Esophagus muscularis mucosa (tissue), 4 donors: ENCODE results near the gene PRH1. TPM values are rescaled to one million over a fixed set of nuclear protein-coding genes. Genes with fewer than 3 reads are reported as not detected.

ENCODE experiments used
- DNase-seq: peaks from one replicate; pipeline ENCODE4 v3.0.0-alpha.2; 2017; ENCODE audit errors: extremely low spot score
- H3K27ac ChIP-seq, 4 donors: fragments of 200-600 bp; sonication (generic); replicated peaks in 1 of 4; 1 replicate in 3 of 4; 2 replicates in 1 of 4; pipeline ENCODE4 v1.5.1; 2016 to 2019; ENCODE audit warnings: mild to moderate bottlenecking in 1 of 4
- H3K27me3 ChIP-seq, 4 donors: fragments of 200-600 bp; sonication (generic); one replicate each; pipeline versions ENCODE4 v1.5.1 to v1.6.0; 2016 to 2019
- H3K36me3 ChIP-seq, 4 donors: fragments of 200-600 bp; sonication (generic); one replicate each; pipeline ENCODE4 v1.5.1; 2016 to 2019
- H3K4me1 ChIP-seq, 4 donors: fragments of 200-600 bp; sonication (generic); one replicate each; pipeline ENCODE4 v1.5.1; 2016 to 2019
- H3K4me3 ChIP-seq, 4 donors: fragments of 200-600 bp; sonication (generic); 1 replicate in 2 of 4; 2 replicates in 2 of 4; pipeline ENCODE4 v1.5.1; 2016 to 2019; ENCODE audit warnings: mild to moderate bottlenecking in 4 of 4, moderate library complexity in 1 of 4
- H3K9me3 ChIP-seq, 4 donors: fragments of 200-600 bp; sonication (generic); 1 replicate in 3 of 4; 2 replicates in 1 of 4; pipeline ENCODE4 v1.5.1; 2016 to 2019
- CTCF ChIP-seq, 3 experiments: fragments of 200-600 bp in 2 of 3; fragments of 450-650 bp in 1 of 3; sonication (generic) in 2 of 3; IDR thresholded peaks; one replicate each; pipeline ENCODE4 v1.5.1; 2017 to 2019; ENCODE audit warnings: antibody characterized with exemption in 3 of 3, mild to moderate bottlenecking in 2 of 3, moderate library complexity in 1 of 3
- EP300 ChIP-seq: sonication (generic); formaldehyde crosslinking; IDR thresholded peaks from one replicate; pipeline ENCODE4 v1.6.1; 2017; ENCODE audit warnings: antibody characterized with exemption
- POLR2A ChIP-seq: fragments of 450-650 bp; IDR thresholded peaks from one replicate; pipeline ENCODE4 v1.6.1; 2017; ENCODE audit warnings: antibody characterized with exemption, moderate library complexity, mild to moderate bottlenecking, low read depth
- POLR2AphosphoS5 ChIP-seq, 2 donors: sonication (generic); formaldehyde crosslinking; IDR thresholded peaks; one replicate each; pipeline ENCODE4 v1.6.1; 2017; ENCODE audit warnings: antibody characterized with exemption in 2 of 2
- WGBS: methylation state at CpG from one replicate; pipeline ENCODE4 v1.1.5; 2018; 5-methylcytosine and 5-hydroxymethylcytosine counted together
- intact Hi-C: fragments of 100-400 bp; cut with DNase I; formaldehyde crosslinking; loops from one replicate; pipeline ENCODE4 v1.15.1; 2023
- small RNA-seq, 3 donors: library from RNA; depleted of rRNA; stranded (forward); fragments of <200 nt; gene quantifications; one replicate each; pipeline ENCODE3, GENCODE V24; 2016
- total RNA-seq, 4 donors: library from RNA; depleted of rRNA; stranded (reverse); fragments of >200 nt; gene quantifications; one replicate each; pipeline versions ENCODE4 v1.1.0 to v1.2.1, GENCODE V29; 2016

PRH1 gene
- total RNA-seq, 4 donors from 2014 or later: 11.0 to 17.0 (median 12.6) TPM

GRCh38 chr12:10838461-10838860 is 45.6 kb downstream of the PRH1 start:
- H3K27ac ChIP-seq: no peak overlapping the region
- no peaks in the 10 kb centered on the region for H3K4me1 ChIP-seq
- no peaks in the 10 kb centered on the region for H3K27me3 ChIP-seq
- TF ChIP-seq CTCF (IDR thresholded peaks at IDR 0.05) (no peak), POLR2A (no peak), EP300 (no peak), POLR2AphosphoS5 (IDR thresholded peaks at IDR 0.05) (no peak)
- H3K9me3 ChIP-seq: peaks cover 0 to 8% (median 0%) of the 10 kb centered on the region in 4 donors
- no peak for DNase-seq
- no peak overlapping the region for H3K4me3 ChIP-seq
- intact Hi-C loops: no loop called here
- H3K36me3 ChIP-seq: peaks cover 0 to 9% (median 0%) of the 10 kb centered on the region in 4 donors
- 83% methylated on average over 3 of the region's 3 CpGs for WGBS

Small RNA genes within 50 kb of the gene (small RNA-seq; reads per million reads assigned to genes)
- gene PRR4: 0 reads per million in 3 donors

Other genes starting within 250 kb of the PRH1 start
- gene STYK1, start 210.2 kb downstream of the PRH1 start, total RNA-seq: 1 to 10 TPM in 1 of 4 donors, under 1 TPM in 1, not detected in 2; 0.50 to 1.2 TPM
- 100 to 1,000 TPM; 406 to 604 (median 588) TPM for gene YBX3, start 160.9 kb downstream of the PRH1 start, total RNA-seq
- gene TAS2R7, start 81.6 kb downstream of the PRH1 start, total RNA-seq: not detected
- gene TAS2R8, start 77.0 kb downstream of the PRH1 start, total RNA-seq: not detected
- gene TAS2R9, start 74.1 kb downstream of the PRH1 start, total RNA-seq: not detected
- gene TAS2R10, start 57.9 kb downstream of the PRH1 start, total RNA-seq: under 1 TPM in 2 of 4 donors, not detected in 2; 0.40 to 0.42 TPM
- 1 to 10 TPM in 3 of 4 donors, not detected in 1; 1.0 to 2.1 (median 1.6) TPM for gene PRR4, start 34.8 kb downstream of the PRH1 start, total RNA-seq
- 1 to 10 TPM in 1 of 4 donors, under 1 TPM in 3; 0.52 to 1.7 (median 0.80) TPM for gene TAS2R13, start 25.3 kb upstream of the PRH1 start, total RNA-seq
- not detected for gene PRH2, start 45.0 kb upstream of the PRH1 start, total RNA-seq
- gene TAS2R14, start 55.0 kb upstream of the PRH1 start, total RNA-seq: 1 to 10 TPM; 1.5 to 3.3 (median 1.6) TPM
- 1 to 10 TPM in 3 of 4 donors, under 1 TPM in 1; 0.99 to 4.2 (median 1.3) TPM for gene TAS2R50, start 102.7 kb upstream of the PRH1 start, total RNA-seq
- gene TAS2R20, start 114.0 kb upstream of the PRH1 start, total RNA-seq: 1 to 10 TPM in 3 of 4 donors, under 1 TPM in 1; 0.78 to 4.6 (median 1.3) TPM
- 1 to 10 TPM; 1.4 to 8.3 (median 2.6) TPM for gene TAS2R19, start 138.4 kb upstream of the PRH1 start, total RNA-seq
- 1 to 10 TPM; 1.1 to 3.3 (median 2.2) TPM for gene TAS2R31, start 147.2 kb upstream of the PRH1 start, total RNA-seq
- gene TAS2R46, start 178.0 kb upstream of the PRH1 start, total RNA-seq: 1 to 10 TPM in 1 of 4 donors, not detected in 3; 1.1 TPM
- gene TAS2R43, start 208.1 kb upstream of the PRH1 start, total RNA-seq: 1 to 10 TPM in 2 of 4 donors, under 1 TPM in 2; 0.39 to 1.3 (median 0.87) TPM